ENCODE measurements around the gene RUSC1. TPM values are rescaled to one million over a fixed set of nuclear protein-coding genes. Genes with fewer than 3 reads are reported as not detected.
A peak's percentile ranks its signal among the peaks of the same experiment; 100 is the strongest.

The RUSC1 gene
- total RNA-seq, 6 donors from 2014 or later = 21.4 to 41.9 (median 31.2) TPM

- Histone ChIP-seq H3K9me3 (no peaks in the 10 kb centered on the region), H3K27me3 (no peaks in the 10 kb centered on the region), H3K27ac (peak overlapping the region in 2 of 4 donors; percentile 91 to 95), H3K4me3 (peak overlapping the region in 1 of 4 donors; percentile 95), H3K4me1 (peaks cover 27 to 37% (median 33%) of the 10 kb centered on the region in 4 donors), H3K36me3 (peaks cover 0 to 12% (median 0%) of the 10 kb centered on the region in 4 donors)
- 56 to 62% methylated on average over 6 of the region's 6 CpGs for WGBS, 2 donors
- TF ChIP-seq POLR2AphosphoS5 (IDR thresholded peaks at IDR 0.05) = no peak
- no peak for TF ChIP-seq EP300 (IDR thresholded peaks at IDR 0.05)
- TF ChIP-seq CTCF (IDR thresholded peaks at IDR 0.05) = peak in 2 of 6 experiments; percentile 29 to 31
- no peak for TF ChIP-seq POLR2A (IDR thresholded peaks at IDR 0.05)
- no peak for DNase-seq
- ATAC-seq (ENCODE audit: low FRiP score in 2 of 2) = no peak
These were observed 13.4 kb upstream of the RUSC1 start for GRCh38 chr1:155307247-155307740.

- 0 to 1% methylated on average over 28 to 38 of the region's 51 CpGs for WGBS, 2 donors
- TF ChIP-seq POLR2A (IDR thresholded peaks at IDR 0.05) (peak in 3 of 4 donors; percentile 38 to 85 (median 79)), POLR2AphosphoS5 (IDR thresholded peaks at IDR 0.05) (peak; percentile 93 to 99), CTCF (IDR thresholded peaks at IDR 0.05) (peak in 4 of 6 experiments; percentile 56 to 84 (median 66)), EP300 (IDR thresholded peaks at IDR 0.05) (peak in 1 of 4 donors; percentile 97)
- Histone ChIP-seq H3K4me1 (peaks cover 27 to 40% (median 33%) of the 10 kb centered on the region in 4 donors), H3K36me3 (peaks cover 0 to 25% (median 9%) of the 10 kb centered on the region in 4 donors), H3K27me3 (no peaks in the 10 kb centered on the region), H3K4me3 (peak within 1 kb of the TSS; percentile 58 to 95 (median 66)), H3K27ac (peak within 1 kb of the TSS; percentile 91 to 96 (median 93)), H3K9me3 (no peaks in the 10 kb centered on the region)
- peak; percentile 99 for ATAC-seq (ENCODE audit: low FRiP score in 2 of 2)
- DNase-seq = peak; percentile 98 to 100
These were observed 11.9 kb upstream of the RUSC1 start, which contains the start of gene FDPS for GRCh38 chr1:155308493-155309422. Gene FDPS, plus strand, starts transcription at chr1:155308866. Its CDS starts 924 bp downstream, at chr1:155309790.

DNA sequence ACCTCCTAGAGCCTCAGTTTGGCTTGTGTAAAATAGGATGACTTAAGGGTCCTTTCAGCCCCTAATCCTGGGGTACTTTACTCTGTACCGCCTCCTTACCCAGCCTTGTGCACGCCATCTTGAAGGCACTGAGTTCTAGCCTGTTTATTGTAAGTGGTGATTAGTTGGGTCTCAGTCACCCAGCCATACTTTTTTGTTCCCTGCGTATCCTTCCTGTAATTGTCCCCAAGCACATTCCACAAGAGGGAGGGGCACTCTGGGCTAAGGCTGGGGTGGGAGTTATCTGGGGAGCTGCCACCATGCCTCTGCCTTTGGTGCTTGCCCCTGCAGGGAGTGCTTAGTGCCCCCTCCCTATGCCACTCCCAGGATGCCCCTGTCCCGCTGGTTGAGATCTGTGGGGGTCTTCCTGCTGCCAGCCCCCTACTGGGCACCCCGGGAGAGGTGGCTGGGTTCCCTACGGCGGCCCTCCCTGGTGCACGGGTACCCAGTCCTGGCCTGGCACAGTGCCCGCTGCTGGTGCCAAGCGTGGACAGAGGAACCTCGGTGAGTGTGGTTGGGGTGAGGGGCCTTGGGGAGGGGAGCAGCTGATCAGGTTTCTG is 11.2 kb upstream of the RUSC1 start:
- ATAC-seq (ENCODE audit: low FRiP score in 2 of 2) = peak in 1 of 2 donors; percentile 52
- WGBS, 2 donors = 2 to 3% methylated on average over 8 to 11 of the region's 11 CpGs
- TF ChIP-seq CTCF (IDR thresholded peaks at IDR 0.05) = no peak
- TF ChIP-seq EP300 (IDR thresholded peaks at IDR 0.05) = peak in 2 of 4 donors; percentile 7 to 50
- TF ChIP-seq POLR2AphosphoS5 (IDR thresholded peaks at IDR 0.05) = peak; percentile 29 to 39
- Histone ChIP-seq H3K27me3 (no peaks in the 10 kb centered on the region), H3K9me3 (no peaks in the 10 kb centered on the region), H3K4me3 (peak overlapping the region; percentile 58 to 95 (median 66)), H3K36me3 (peaks cover 0 to 33% (median 15%) of the 10 kb centered on the region in 4 donors), H3K4me1 (peaks cover 27 to 40% (median 33%) of the 10 kb centered on the region in 4 donors), H3K27ac (peak overlapping the region; percentile 91 to 96 (median 93))
- DNase-seq = peak; percentile 75 to 88

DNA sequence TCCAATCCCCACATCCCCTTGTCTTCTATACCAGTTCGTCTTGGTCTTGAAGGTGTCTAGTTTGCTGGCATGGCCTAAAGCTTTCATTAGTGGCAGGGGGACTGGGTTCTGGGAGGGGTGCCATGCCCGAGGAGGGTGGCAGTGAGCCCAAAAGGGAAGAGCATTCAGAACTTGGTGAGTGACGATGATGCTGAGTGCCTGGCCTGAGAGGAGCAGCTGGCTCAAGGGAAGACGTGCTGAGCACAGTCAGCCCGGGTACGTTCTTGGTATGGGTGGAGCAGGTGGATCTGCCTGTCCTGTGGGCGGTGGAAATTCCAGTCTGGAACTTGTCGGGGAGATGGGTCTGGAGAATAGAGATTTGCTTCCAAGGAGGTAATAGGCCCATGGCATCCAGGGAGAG is 7.4 kb upstream of the RUSC1 start:
- WGBS, 2 donors = 84 to 86% methylated on average over 8 of the region's 8 CpGs
- Histone ChIP-seq H3K4me1 (peaks cover 23 to 30% (median 27%) of the 10 kb centered on the region in 4 donors), H3K4me3 (no peak overlapping the region), H3K27ac (no peak overlapping the region), H3K9me3 (no peaks in the 10 kb centered on the region), H3K36me3 (peaks cover 0 to 52% (median 35%) of the 10 kb centered on the region in 4 donors), H3K27me3 (no peaks in the 10 kb centered on the region)
- TF ChIP-seq POLR2A (IDR thresholded peaks at IDR 0.05) (no peak), EP300 (IDR thresholded peaks at IDR 0.05) (no peak), POLR2AphosphoS5 (IDR thresholded peaks at IDR 0.05) (no peak), CTCF (IDR thresholded peaks at IDR 0.05) (no peak)
- DNase-seq (no peak), ATAC-seq (ENCODE audit: low FRiP score in 2 of 2) (no peak)
